SH-SY5Y (cell line): Measurements from ENCODE around the gene PBOV1.

ENCODE experiments used
- GATA2 ChIP-seq: IDR thresholded peaks from 2 replicates; pipeline ENCODE4 v1.6.1; 2011; ENCODE audit warnings: mild to moderate bottlenecking, low read depth, low read length
- GATA3 ChIP-seq: IDR thresholded peaks from 2 replicates; pipeline ENCODE4 v1.6.1; 2011; ENCODE audit warnings: low read depth, mild to moderate bottlenecking, low read length, moderate library complexity

DNA sequence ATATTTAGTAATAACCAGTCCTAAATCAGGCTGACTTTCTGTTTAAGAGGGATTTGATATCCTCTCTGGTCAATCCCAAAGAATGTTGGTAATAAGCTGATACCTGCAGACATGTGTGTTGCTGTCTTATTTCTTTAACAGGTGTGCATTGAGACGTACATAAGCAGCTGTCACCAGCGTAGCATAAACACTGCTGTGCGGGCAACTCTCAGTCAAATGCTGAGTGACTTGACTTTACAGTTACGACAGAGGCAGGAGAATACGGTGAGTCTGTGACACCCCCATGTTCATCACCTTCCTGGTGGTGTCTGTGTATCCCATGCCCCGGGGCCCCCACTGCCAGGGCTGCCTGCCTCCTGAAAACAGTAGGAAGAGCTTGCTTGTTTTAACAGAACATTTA is 20.1 kb upstream of the PBOV1 start:
- TF ChIP-seq GATA3 (no peak), GATA2 (no peak)
